Fibroblast of skin of right biceps (primary cell): ENCODE data around the gene GAPDHS.

Source experiments
- DNase-seq: peaks from one replicate; pipeline ENCODE4 v3.0.0-alpha.2; 2013

Gene GAPDHS

DNA sequence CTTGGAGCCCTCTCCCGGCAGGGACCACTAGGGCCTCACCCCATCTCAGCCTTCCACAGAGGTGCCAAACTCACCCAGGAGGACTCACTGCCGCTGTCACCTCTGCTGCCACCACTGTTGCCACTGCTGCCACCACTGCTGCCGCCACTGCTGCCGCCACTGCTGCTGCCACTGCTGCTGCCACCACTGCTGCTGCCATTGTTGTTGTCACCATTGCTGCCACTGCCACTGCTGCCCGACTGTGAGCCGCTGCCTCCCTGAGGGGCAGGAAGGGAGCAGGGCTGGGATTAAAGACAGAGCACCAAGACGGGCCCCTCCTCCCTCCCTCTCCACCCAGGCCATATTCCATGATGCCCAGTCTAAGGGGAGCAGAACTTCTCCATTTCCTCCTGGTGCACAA lies 21.9 kb upstream of the GAPDHS start:
- no peak for DNase-seq

DNA sequence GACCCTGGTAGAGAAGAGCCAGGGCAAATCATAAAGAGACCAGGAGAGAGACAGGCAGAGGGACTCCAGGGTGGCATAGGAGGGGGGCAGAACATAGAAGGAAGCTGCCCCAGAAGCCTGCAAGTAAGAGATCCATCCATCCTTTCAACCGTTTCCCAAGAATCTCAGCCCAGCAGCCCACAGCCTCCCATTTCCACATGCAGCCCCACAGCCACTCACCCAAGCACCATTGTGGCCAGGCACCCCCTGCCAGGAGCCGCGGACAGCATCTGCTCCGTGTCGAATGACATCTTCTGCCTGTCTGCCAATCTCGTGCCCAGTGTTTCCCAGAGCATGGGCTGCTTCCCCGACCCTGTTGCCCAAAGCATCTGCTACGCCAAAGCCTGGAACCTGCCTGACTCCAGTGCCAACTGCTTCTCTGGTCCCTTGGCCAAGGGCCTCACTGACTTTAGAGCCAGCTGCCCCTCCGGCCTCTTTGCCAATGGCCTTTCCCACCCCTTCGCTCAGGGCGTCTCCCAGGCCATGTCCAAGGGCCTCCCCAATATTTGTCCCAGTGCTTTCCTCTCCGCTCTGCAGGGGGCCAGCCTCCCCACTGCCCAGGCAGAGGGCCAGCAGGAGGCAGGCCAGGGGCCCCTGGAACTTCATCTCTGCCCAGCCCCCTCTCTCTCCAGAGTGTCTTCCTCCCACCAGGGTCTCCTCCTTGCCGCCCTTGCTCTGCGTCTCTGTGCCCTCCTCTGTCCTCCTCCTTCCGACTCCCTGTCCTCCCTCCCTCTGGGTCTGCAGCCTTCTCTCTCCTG lies 20.2 kb upstream of the GAPDHS start:
- no peak for DNase-seq

- DNase-seq = peak; percentile 59
Measured at GRCh38 chr19:35513628-35514281, 19.5 kb upstream of the GAPDHS start, which contains the start of gene DMKN. DMKN (minus strand) TSS chr19:35513649; CDS start chr19:35513475, 174 bp downstream.

GRCh38 chr19:35514282-35514809 lies 18.9 kb upstream of the GAPDHS start:
- peak; percentile 36 for DNase-seq

DNA sequence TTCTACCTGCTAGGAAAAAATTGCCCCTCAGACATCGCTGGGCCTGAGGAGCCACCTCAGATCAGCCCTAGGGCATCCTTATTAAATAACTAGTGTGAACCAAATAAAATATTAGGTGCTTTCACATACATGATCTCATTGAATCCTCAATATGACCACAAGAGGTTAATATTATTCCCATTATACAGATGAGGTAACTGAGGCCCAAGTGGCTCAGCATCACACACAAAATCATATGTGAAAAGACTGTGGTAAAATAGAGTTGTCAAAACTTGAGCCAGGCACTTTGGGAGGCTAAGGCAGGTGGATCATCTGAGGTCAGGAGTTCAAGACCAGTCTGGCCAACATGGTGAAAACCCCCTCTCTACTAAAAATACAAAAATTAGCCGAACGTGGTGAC lies 16.9 kb upstream of the GAPDHS start:
- DNase-seq = no peak

DNA sequence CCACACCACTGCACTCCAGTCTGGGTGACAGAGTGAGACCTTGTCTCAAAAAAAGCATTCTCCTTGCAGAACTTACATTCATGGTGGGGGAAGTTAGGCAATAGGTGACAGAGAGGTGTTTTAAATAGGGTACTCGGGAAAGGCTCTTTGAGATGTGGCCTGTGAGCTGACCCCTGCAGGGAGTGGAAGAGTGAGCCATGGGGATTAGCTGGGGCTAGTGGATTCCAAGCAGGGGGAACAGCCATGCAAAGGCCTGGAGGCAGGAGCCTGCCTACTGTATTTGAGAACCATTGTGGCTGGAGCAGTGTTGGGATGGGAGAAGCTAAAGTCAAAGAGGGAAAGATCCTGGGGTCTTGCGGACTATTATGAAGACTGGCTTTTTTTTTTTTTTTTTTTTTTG lies 15.9 kb upstream of the GAPDHS start:
- no peak for DNase-seq

GRCh38 chr19:35518313-35518712 lies 14.9 kb upstream of the GAPDHS start:
- DNase-seq = peak; percentile 98

GRCh38 chr19:35519291-35519690 lies 14.0 kb upstream of the GAPDHS start:
- DNase-seq = peak; percentile 38

- peak; percentile 22 for DNase-seq
Measured at GRCh38 chr19:35521124-35521743, 12.0 kb upstream of the GAPDHS start.

GRCh38 chr19:35522745-35523327 lies 10.4 kb upstream of the GAPDHS start:
- no peak for DNase-seq

DNA sequence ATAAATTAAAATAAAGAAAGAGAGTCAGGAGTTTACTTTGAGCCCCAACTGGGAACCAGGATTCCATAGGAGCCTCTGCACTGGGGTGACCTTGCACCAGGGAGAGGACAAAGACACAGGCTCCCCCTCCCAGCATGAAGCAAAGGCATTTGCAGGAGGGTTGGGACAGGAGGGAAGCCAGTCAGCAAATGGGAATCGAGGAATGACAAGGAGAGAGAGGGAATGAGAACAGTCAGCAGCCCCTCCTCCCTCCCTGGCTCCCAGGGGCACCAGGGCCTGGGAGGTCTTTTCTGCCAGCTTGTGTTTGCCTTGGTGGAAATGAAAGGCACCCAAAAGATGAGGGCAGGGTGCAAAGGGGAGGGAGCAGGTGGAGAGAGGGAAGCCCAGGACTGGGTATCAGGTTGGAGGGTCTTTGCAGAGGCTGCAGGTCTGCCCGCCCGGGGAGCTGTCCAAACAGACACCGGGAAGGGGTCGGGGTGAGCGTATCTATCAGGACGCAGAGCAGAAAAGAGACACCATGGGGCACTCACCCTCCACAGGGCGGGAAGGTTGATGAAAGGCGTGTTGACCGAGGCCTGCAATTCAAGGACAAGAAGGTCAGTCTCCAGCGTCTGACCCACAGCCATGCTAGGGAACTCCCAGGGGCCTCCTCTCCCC lies 8.9 kb upstream of the GAPDHS start:
- no peak for DNase-seq

GRCh38 chr19:35525873-35526272 lies 7.4 kb upstream of the GAPDHS start:
- no peak for DNase-seq

DNA sequence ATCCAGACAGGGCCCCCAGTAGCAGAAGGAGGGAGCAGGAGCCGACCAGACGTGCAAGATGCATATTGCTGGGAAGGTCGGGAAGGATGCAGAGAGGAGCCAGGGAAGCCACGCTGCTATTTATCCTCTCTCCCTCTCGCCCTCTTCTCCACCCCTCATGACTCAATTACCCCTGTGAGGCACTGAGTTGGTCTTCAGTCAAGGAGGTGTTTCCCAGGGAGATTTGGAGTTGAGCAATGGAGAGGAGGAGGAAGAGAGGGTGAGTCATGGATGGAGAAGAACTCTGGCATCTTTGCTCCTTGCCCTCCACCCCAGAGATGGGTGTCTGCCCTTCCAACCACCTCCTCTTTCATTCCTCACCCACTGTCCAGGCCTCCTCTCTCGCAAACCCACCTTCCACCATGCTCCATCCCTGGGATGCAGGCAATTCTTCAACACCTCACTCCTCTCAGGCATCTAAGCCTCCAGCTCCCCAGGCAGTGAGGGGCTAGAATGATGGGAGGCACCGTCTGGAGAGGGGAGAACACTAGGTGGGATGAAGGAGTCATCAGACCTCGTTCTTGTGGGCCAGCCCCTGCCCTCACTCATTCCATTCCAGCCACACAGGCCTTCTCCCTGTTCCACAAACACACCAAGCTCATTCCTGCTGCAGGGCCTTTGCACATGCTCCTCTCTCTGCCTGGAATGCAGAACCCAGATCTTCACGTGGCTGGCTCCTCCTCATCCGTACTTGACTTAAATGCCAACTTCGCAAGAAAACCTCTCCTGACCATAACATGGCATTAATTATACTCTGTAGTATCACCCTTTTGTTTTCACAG lies 4.8 kb upstream of the GAPDHS start, which contains the start of gene SBSN:
SBSN (minus strand) TSS at position 94 of the 821 bp plus-strand sequence; CDS start at position 64, 30 bp downstream.
- DNase-seq = peak; percentile 80

GRCh38 chr19:35529241-35530218 lies 3.7 kb upstream of the GAPDHS start:
- DNase-seq = no peak

GRCh38 chr19:35531291-35531690 lies 2.0 kb upstream of the GAPDHS start:
- DNase-seq = no peak

DNA sequence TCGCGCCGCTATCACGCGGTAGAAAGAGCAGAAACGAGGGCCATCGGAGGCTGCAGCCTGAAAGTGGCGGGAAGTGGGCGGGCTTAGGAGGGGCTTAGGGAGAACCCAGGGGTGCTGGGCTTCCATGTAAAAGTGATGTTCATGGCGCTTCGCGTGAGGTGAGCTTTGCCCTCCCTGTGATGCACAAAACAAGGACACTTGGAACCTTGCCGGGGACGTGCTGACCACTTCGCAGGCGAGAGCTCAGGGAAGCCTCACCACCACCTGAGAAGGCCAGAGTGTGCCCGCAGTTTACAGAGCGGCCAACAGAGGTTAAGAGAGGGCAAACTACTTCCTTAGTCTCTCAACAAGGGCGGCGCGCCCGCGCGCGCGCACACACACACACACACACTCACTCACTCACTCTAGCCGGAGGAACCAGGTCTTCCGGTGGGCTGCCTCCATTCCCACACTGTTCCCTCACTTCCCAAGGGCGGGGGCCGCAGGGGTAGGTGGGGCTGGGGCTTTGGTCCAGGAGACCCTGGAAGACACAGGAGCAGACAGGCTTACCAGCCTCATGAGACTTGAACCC lies 651 bp downstream of the GAPDHS start:
- DNase-seq = no peak

- no peak for DNase-seq
Measured at GRCh38 chr19:35534803-35535480, 1.7 kb downstream of the GAPDHS start.

GRCh38 chr19:35539314-35539713 lies 6.1 kb downstream of the GAPDHS start:
- DNase-seq = no peak

GRCh38 chr19:35539850-35540249 lies 6.6 kb downstream of the GAPDHS start:
- DNase-seq = no peak
